ENCODE data around the gene EIF4E1B.

GRCh38 chr5:176629317-176629852, 1.1 kb upstream of the EIF4E1B start:
- no peak for TF ChIP-seq E2F6 (IDR thresholded peaks at IDR 0.05; ENCODE audit: borderline replicate concordance, low read depth)
- no peak for TF ChIP-seq CTCF (IDR thresholded peaks at IDR 0.05)
- TF ChIP-seq NR3C1 (IDR thresholded peaks at IDR 0.05), result no peak
- TF ChIP-seq EP300 (IDR thresholded peaks at IDR 0.05), result no peak
- no peak for TF ChIP-seq CHD4 (IDR thresholded peaks at IDR 0.05; ENCODE audit: borderline replicate concordance)
- TF ChIP-seq PHF8 (IDR thresholded peaks at IDR 0.05; ENCODE audit: borderline replicate concordance, low read depth), result no peak
- no peak for TF ChIP-seq POLR2A (IDR thresholded peaks at IDR 0.05; ENCODE audit: low read length)
- no peak for TF ChIP-seq CEBPB (IDR thresholded peaks at IDR 0.05)
- TF ChIP-seq HOXA7 (CRISPR knock-in tag; IDR thresholded peaks at IDR 0.05), result no peak
- no peak for TF ChIP-seq USF2 (IDR thresholded peaks at IDR 0.05)
- no peak for TF ChIP-seq MAX (IDR thresholded peaks at IDR 0.05)
- no peak for TF ChIP-seq JUN (IDR thresholded peaks at IDR 0.05)
- no peak for TF ChIP-seq MAZ (IDR thresholded peaks at IDR 0.05; ENCODE audit: borderline replicate concordance, low read depth, low read length)
